Measurements from ENCODE around the gene TESK2. TPM values are rescaled to one million over a fixed set of nuclear protein-coding genes. Genes with fewer than 3 reads are reported as not detected.

TESK2 gene
- total RNA-seq, 1 experiment from 2014 or later, result 2.3 TPM

DNA sequence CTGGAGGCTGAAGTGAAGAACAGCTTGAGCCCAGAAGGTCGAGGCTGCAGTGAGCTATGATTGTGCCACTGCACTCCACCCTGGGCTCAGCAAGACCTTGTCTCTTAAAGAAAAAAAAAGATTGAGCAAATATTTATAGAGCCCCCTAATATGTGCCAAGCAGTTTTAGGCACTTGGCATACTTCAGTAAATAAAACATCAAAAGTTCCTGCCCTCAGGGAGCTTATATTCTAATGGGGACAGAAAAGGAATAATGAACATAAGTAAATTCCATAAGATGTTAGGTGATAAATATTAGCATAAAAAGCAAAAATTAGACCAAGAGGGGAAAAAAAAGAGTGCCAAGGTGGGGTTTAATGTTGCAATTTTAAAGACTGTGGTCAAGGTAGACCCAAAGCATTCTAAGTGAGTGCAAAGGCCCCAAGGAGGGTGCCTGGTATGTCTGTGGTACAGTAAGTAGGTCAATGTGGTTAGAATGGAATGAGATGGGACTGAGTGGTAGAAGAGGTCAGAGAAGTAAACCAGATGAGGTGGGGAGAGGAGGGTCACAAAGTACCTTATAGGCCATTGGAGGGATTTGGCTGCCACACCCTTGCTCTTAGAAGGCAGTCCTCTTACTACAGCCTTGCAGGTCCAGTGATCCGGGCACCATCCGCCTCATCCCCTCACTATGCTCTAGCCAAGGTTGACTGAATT is 153.2 kb downstream of the TESK2 start:
- no peak for DNase-seq (ENCODE audit: low read depth)

DNA sequence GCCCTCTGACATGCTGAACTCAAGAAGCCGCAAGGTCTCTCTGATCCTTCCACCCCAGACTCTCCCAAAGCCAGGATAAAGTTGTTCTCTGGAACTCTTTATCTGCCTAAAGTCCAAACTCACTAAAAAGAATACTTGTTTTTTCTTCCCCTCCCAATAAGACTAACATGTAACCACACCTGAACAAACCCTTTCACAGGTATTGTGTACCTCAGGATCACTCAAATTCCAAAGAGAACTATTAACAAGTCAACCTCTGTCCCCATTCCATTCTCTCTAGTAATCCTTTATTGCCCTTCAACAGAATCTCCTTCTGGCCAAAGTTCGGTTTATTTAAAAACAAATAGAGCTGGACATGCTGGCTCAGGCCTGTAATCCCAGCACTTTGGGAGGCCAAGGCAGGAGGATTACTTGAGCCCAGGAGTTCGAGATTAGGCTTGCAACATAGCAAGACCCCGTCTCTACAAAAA is 155.1 kb downstream of the TESK2 start:
- DNase-seq (ENCODE audit: low read depth), result no peak

DNA sequence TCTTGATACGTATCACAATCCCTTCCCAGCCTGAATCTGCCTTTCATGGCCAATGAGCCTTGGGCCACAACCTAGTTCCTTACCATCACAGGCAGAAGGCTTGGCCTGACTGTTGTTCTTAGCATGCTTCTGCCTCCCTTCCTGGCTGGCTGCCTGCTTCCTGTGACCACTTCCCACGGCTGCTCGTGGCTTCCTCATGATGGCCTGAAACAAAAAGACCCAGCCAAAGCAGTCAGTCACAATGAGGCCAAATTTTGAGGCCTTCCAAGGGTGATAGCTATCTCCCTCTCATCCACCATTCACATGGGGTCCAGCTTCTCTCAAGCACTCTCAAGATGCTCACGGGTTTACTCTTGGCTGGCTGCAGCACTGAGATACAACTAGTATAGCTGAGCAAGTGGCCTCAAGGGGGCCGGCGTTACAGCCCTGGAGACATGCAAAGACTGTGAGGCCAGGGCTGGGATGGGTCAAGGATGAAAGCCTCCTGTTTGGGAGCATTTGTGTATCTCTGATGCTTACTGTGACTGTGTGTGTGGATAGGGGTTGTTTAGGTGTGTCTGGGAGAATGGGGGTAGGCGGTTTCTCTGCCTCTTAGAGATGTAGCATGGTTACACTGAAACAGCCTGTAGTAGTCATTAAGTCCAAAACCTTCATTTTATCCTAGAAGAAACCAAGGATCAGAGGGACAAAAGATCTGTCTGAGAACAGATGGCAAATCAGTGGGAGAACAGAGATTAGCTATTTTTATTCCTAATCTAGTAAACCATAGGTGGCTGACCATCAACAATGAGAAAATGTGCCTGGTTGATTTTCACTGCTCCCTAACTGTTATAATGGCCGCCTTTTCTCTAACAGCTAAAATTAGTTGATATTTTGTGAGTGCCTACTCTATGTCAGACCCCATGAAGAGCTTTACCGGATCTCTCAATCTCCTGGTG is 156.4 kb downstream of the TESK2 start:
- no peak for DNase-seq (ENCODE audit: low read depth)

DNA sequence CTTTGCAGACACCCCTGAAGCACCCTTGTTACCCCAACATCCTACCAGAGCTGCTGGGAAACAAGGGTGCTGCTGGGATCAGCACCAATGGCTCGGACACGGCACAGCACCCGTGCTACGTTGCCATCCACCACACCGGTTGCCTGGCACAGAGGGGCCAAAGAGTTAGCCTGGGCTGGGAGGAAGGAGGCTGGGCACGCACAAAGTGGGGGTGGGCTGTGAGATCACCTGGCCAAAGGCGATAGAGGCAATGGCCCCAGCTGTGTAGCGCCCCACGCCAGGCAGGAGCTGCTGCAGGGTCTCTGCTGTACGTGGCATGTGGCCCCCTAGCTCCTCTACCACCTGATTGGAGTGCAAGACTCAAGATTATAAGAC is 158.6 kb downstream of the TESK2 start:
- no peak for DNase-seq (ENCODE audit: low read depth)

DNA sequence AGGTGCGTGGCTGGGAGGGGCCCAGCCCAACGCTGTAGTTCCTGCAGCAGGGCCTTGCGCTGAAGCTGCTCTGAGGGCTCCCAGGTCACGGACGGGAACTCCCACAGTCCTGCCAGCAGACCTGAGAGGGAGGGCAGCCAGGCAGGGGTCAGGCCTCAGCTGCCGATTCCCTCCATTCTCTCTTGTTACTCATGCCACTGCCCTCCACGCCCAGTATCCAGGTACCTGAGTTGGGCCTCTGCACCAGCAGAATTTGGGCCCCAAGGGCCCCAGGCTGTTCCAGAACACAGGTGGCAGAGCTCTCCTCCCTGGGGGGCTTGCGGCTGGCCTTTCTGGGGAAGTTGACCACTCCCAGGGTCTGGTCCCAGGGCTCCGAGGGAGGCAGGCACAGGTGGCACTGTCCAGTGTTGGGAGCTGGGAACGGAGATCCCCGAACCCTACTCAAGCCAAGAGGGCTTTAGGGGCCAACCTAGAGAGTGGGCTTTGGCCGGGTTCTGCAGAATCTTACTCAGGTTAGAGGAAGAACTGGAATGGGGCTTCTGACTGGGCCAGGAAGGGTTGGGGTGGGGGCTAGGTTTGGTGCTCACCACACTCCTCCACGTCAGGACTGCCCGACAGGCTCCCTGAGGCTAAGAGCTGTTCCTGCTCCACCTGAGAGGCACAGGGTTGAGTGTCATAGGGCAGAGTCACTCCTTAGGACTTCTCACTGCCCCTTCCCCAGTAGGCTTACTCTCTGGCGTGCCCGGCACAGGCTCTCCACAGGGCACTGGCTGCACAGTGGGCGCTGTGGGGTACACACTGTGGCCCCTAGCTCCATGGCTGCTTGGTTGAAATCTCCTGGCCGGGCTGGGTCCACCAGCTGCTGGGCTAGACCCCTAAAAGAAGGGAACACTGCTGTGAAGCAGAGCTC is 159.3 kb downstream of the TESK2 start:
- no peak for DNase-seq (ENCODE audit: low read depth)

DNA sequence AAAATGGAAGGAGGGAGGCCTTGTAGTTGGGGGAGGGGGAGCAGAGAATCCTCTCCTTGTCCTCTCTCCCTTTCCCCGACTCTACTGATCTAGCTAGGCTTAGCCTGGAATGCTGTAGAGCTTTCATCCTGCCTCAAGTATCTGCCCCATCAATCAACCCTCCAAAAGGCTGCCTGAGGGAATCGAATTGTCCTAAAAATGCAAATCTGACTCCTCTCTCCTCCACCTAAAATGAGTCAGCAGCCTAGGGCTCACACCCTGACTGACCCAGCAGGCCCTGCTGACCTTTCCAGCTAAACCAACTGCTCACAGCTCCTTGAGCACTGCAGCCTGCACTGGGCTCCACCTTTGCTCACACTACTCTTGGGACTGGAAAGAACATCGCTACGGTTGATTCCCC is 161.5 kb downstream of the TESK2 start:
- peak; percentile 69 for DNase-seq (ENCODE audit: low read depth)

DNA sequence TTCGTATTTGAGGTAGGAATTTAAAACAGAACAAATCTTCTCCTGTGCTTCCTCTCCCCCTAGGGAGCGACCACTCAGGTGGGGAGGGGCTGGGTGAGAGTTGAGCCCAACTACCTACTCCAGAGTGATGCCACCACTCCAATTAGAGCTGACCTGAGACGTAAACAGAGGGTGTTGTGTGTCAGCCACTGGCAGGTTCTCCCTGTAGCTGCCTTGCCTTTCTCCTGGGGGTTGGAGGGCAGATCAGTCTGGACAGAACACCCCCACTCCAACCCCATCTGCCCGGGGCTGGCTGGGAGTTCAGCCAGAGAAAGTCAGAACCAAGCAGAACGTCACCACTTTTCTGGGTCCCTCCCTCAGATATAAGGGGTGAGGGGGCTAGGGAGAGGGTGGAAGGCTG is 162.3 kb downstream of the TESK2 start:
- DNase-seq (ENCODE audit: low read depth), result no peak

DNA sequence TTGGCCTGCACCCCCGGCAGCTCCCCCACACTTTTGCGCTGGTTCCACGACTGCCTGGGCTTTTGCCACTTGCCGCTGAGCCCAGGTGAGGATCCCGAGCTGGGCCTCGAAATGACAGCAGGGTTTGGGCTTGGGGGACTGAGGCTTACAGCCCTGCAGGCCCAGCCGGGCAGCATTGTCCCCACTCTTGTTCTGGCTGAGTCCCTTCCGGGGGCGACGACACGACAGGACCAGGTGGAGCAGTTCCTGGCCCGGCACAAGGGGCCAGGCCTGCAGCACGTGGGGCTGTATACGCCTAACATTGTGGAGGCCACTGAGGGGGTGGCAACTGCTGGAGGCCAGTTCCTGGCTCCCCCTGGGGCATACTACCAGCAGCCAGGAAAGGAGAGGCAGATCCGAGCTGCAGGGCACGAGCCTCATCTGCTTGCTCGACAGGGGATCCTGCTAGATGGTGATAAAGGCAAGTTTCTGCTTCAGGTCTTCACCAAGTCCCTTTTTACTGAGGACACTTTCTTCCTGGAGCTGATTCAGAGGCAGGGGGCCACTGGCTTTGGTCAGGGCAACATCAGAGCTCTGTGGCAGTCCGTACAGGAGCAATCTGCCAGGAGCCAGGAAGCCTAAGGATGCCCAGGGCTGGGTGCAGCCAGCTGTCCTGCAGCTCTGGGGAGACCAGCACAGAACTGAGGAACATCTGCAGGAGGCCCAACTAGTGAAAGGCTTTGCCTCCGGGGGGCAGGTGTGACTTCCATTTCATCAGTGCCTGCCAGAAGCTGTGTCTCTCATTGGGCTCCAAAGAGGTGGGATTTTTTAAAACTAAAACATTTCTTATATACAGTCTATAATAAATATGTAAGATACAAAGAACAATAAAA is 163.1 kb downstream of the TESK2 start:
- no peak for DNase-seq (ENCODE audit: low read depth)

DNA sequence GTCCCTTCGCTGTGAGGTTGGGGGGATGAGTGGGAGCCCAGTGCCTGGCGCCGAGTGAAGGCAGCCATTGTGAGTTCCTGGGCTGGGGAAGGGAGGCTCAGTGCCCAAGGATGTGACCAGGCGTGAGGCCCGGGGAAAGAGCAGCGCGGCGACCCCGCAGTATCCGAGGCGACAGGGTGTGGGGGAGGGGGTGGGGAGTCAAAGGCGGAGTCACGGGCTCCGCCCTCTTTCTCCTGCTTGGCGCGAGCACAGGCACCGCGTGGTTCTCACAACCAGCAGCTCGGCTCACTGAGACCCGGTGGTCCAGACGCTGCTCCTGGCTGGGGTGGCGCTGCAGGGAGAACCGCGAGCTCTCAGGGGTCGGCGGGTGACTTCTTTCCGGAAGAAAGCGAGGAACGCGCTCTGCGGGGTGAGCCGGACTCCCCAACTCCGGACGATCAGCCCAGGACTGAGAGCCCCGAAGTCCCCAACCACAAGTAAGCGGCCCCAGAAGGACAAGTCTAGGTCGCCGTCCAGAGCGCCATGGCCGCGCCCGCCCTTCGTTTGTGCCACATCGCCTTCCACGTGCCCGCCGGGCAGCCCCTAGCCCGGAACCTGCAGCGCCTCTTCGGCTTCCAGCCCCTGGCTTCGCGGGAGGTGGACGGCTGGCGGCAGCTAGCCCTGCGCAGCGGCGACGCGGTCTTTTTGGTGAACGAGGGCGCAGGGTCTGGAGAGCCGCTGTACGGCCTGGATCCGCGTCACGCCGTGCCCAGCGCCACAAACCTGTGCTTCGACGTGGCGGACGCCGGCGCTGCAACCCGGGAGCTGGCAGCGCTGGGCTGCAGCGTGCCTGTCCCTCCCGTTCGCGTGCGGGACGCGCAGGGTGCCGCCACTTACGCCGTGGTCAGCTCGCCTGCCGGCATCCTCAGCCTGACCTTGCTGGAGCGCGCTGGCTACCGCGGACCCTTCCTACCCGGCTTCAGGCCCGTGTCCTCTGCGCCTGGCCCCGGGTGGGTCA is 164.0 kb downstream of the TESK2 start, which contains the start of gene HPDL:
Gene HPDL, plus strand, starts transcription at position 269 of the 997 bp plus-strand sequence. Its CDS starts 254 bp downstream, at position 523.
- peak; percentile 67 for DNase-seq (ENCODE audit: low read depth)

DNA sequence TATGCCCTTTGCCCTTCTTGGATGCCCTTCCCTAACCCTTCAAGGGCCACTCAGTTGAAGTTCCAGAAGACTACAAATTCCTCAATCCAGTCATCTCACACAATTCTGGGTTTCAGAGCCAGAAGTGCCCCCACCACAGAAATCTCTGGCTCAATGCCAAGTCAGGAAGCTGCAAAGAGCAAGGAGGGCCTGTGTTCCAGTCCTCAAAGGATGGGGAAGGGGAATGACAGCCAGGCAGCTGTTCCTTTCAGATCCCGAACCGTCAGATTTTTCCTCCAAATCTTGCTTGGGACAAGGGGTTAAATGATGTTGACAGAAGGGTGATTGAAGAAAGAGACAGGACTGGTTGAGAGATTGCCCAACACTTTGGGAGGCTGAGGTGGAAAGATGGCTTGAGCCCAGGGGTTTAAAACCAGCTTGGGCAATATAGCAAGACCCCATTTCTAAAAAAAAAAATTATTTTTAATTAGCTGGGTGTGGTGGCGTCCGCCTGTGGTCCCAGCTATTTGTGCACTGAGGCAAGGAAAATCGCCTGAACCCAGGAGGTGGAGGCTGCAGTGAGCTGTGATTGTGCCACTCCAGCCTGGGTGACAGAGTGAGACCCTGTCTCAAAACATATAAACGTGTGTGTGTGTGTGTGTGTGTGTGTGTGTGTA is 165.0 kb downstream of the TESK2 start:
- DNase-seq (ENCODE audit: low read depth), result peak; percentile 26

DNA sequence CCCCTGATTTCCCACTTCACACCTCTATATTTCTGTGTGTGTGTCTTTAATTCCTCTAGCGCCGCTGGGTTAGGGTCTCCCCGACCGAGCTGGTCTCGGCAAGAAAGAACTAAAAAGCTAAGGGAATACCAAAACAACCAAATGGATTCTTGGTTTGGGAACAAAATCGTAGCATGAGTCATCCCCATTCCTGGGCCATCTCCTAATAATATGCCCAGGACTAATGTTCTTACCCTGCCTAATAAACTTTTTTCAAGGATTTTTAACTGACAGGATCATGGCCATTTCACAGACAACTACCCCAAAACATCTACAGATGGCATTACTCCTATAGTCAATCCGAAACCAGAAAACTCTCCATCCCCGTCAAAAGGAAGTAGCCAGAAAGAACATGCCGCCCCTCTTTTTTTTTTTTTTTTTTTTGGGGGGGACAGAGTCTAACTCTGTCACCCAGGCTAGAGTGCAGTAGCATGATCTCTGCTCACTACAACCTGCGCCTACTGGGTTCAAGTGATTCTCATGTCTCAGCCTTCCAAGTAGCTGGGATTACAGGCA is 168.4 kb downstream of the TESK2 start:
- DNase-seq (ENCODE audit: low read depth), result no peak

DNA sequence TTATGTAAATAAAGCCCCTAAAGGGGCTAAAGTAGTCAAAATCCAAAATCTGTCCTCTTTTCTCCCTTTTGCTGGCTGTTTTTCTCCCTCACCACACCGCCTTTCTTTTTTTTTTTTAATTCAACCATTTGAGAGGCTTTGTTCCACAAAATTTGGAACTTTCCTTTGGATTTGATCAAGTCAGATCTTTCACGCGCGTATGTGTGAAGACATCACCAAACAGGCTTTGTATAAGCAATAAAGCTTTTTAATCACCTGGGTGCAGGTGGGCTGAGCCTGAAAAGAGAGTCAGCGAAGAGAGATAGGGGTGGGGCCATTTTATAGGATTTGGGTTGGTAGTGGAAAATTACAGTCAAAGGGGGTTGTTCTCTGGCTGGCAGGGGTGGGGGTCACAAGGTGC is 169.5 kb downstream of the TESK2 start:
- DNase-seq (ENCODE audit: low read depth), result no peak

DNA sequence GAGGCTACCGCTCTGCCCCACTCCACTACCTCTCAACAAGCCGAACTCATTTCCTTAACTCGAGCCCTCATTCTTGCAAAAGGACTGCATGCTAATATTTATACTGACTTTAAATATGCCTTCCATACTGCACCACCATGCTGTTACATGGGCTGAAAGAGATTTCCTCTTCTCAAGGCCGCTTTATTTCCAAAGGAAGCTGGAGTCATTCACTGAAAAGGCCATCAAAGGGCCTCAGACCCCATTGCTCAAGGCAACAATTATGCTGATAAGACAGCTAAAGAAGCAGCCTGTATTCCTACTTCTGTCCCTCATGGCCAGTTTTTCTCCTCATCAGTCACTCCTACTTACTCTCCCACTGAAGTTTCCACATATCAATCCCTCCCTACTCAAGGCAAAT is 171.2 kb downstream of the TESK2 start:
- DNase-seq (ENCODE audit: low read depth), result no peak

DNA sequence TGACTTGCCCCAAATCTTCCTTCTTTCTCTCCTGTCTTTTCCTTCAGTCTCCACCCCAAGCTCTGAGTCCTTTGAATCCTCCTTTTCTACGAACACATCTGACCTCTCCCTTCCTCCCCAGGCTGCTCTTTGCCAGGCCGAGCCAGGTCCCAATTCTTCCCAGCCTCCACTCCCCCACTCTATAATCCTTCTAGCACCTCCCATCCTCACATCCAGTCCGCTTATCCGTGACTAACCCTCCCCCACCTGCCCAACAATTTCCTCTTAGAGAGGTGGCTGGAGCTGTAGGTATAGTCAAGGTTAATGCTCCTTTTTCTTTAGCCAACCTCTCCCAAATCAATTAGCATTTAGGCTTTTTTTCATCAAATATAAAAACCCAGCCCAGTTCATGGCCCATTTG is 173.8 kb downstream of the TESK2 start:
- no peak for DNase-seq (ENCODE audit: low read depth)

DNA sequence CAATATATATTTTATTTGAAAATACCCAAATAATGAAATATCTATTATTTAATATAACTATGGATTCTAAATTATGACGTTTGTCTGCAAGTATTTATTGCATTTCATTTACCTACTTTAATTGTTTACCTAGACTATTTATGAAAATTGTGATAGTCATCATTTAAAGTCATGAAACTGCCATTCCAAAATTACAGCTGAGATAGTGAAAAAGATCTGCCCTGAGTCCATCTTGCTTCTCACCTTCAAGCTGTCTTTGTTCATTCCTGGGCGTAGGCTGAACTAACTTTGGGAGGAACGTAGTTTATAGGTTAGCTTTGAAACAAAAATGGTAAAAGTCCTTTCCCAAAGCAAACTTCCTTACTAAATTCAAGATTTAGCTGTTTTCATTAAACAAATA is 176.7 kb downstream of the TESK2 start:
- DNase-seq (ENCODE audit: low read depth), result no peak

DNA sequence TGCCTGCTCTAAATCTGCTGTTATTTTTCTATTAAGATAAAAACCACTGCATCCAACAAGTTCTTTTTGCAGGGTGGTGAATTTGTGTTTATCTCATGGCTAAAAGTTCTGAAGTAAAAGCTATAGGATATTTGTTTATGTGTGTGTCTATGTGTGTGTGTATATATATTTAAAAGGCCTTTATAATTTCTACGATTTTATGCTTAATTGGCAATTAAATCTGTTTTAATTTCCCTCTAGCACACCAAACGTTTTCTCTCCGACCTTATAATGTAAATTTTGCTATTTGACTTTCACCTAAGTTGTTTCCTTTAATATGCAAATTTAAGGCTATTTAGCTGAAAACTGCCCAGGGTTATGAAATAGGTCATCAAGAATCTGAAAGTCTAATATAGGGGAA is 184.1 kb downstream of the TESK2 start:
- DNase-seq (ENCODE audit: low read depth), result no peak

DNA sequence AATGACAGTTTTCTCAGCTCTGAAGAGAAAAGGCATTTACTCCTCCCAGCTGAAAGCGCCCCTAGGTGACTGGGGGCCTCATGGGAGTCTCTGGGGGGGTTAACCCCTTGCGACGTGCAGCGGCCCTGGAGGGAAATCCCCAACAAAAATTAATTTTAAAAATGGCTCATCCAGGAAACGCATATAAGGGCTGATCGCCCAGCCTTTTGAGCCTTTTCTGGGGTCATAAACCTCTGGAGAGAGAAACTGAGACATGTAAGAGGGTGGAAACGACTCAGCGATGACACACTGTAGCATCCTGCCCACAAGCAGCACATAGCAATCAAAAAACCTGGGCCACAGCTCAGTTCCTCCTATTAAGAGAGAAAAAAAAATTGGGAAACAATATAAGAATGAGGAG is 184.6 kb downstream of the TESK2 start:
- peak; percentile 53 for DNase-seq (ENCODE audit: low read depth)

DNA sequence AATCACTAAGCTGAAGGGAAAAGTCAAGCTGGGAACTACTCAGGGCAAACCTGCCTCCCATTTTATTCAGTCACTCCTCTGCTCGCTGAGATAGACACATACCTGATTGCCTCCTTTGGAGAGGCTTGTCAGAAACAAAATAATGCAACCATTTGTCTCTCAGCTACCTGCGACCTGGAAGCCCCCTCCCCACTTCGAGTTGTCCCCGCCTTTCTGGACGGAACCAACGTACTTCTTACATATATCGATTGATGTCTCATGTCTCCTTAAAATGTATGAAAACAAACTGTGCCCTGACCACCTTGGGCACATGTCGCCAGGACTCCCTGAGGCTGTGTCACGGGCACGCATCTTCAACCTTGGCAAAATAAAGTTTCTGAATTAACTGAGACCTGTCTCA is 185.7 kb downstream of the TESK2 start:
- DNase-seq (ENCODE audit: low read depth), result no peak

Measured in RPMI7951 (cell line).